PFSK-1 (cell line): Measurements from ENCODE around the gene ADAM10.

ENCODE experiments used
- FOXP2 ChIP-seq: optimal IDR thresholded peaks from 2 replicates; pipeline ENCODE3; 2011; ENCODE audit warnings: borderline replicate concordance, control low read depth, inconsistent platforms; ENCODE audit not compliant: insufficient read depth; ENCODE audit errors: extremely low read length, extremely low read depth
- POLR2AphosphoS5 ChIP-seq: IDR thresholded peaks from 2 replicates; pipeline ENCODE4 v1.6.1; 2012; ENCODE audit warnings: low read depth, mild to moderate bottlenecking, control low read depth, low read length, moderate library complexity
- SIN3A ChIP-seq: IDR thresholded peaks from 2 replicates; pipeline ENCODE4 v1.6.1; 2012; ENCODE audit warnings: mild to moderate bottlenecking, low read length, moderate library complexity, borderline replicate concordance; ENCODE audit not compliant: insufficient read depth
- TAF1 ChIP-seq: IDR thresholded peaks from 2 replicates; pipeline ENCODE4 v1.6.1; 2012; ENCODE audit warnings: low read length, control low read depth, borderline replicate concordance; ENCODE audit not compliant: insufficient read depth
- TF ChIP-seq, protein P1 (sequence below), 2 experiments: IDR thresholded peaks; 2 replicates each; pipeline versions ENCODE4 v1.6.1 to v1.8.0; 2011 to 2012; ENCODE audit warnings: low read depth in 2 of 2, low read length in 2 of 2, control low read depth in 1 of 2, inconsistent platforms in 1 of 2, mild to moderate bottlenecking in 1 of 2, moderate library complexity in 1 of 2; ENCODE audit not compliant: insufficient read depth in 1 of 2

ADAM10 gene

DNA sequence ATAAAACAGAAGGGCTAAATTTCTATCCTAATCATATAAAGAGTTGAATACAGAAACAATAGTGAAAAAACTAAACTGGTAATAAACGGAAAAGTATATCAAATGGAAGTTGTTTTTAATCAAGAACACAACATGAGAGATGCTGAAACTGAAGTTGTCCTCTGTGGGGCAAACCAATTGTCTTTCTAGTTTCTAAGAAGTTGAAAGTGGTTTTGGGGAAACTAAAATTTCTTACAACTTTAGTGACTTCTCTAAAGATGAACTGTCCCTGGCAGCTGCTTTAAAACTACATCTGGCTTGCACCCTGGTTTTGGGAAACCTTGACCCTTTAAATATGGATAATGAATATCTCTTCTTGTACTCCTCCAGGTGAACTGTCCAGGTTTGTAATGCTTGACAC lies 155.6 kb downstream of the ADAM10 start:
- TF ChIP-seq POLR2AphosphoS5: no peak
- TF ChIP-seq TAF1: no peak
- no peak for TF ChIP-seq SIN3A
- TF ChIP-seq, protein P1, sequence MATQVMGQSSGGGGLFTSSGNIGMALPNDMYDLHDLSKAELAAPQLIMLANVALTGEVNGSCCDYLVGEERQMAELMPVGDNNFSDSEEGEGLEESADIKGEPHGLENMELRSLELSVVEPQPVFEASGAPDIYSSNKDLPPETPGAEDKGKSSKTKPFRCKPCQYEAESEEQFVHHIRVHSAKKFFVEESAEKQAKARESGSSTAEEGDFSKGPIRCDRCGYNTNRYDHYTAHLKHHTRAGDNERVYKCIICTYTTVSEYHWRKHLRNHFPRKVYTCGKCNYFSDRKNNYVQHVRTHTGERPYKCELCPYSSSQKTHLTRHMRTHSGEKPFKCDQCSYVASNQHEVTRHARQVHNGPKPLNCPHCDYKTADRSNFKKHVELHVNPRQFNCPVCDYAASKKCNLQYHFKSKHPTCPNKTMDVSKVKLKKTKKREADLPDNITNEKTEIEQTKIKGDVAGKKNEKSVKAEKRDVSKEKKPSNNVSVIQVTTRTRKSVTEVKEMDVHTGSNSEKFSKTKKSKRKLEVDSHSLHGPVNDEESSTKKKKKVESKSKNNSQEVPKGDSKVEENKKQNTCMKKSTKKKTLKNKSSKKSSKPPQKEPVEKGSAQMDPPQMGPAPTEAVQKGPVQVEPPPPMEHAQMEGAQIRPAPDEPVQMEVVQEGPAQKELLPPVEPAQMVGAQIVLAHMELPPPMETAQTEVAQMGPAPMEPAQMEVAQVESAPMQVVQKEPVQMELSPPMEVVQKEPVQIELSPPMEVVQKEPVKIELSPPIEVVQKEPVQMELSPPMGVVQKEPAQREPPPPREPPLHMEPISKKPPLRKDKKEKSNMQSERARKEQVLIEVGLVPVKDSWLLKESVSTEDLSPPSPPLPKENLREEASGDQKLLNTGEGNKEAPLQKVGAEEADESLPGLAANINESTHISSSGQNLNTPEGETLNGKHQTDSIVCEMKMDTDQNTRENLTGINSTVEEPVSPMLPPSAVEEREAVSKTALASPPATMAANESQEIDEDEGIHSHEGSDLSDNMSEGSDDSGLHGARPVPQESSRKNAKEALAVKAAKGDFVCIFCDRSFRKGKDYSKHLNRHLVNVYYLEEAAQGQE (IDR thresholded peaks at IDR 0.05; ENCODE audit: insufficient read depth in 1 of 2, low read depth in 2 of 2, low read length in 2 of 2): no peak
- no peak for TF ChIP-seq FOXP2

GRCh38 chr15:58590926-58591325 lies 158.6 kb downstream of the ADAM10 start:
- TF ChIP-seq SIN3A: no peak
- no peak for TF ChIP-seq POLR2AphosphoS5
- TF ChIP-seq, protein P1 (IDR thresholded peaks at IDR 0.05; ENCODE audit: insufficient read depth in 1 of 2, low read depth in 2 of 2, low read length in 2 of 2): no peak
- TF ChIP-seq TAF1: no peak

DNA sequence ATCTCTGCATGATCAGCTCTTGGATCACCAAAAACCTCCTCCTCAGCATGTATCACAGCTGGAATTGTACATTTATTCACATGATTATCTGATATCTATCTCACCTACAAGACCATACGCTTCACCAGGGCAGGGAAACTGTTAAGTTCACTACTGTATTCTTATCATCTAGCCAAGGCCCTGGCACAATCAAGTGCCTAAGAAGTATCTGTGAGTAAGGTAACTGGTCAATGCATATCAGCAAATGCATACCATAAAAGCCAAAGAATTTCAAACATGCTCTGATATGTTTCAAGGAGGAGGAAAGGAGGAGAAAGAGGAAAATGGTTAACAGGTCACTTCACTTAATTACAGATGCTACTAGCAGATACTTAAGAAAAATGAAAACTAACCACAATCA lies 159.3 kb downstream of the ADAM10 start:
- TF ChIP-seq FOXP2 (no peak), TAF1 (no peak), SIN3A (no peak), POLR2AphosphoS5 (no peak)
- TF ChIP-seq, protein P1 (IDR thresholded peaks at IDR 0.05; ENCODE audit: insufficient read depth in 1 of 2, low read depth in 2 of 2, low read length in 2 of 2): no peak

DNA sequence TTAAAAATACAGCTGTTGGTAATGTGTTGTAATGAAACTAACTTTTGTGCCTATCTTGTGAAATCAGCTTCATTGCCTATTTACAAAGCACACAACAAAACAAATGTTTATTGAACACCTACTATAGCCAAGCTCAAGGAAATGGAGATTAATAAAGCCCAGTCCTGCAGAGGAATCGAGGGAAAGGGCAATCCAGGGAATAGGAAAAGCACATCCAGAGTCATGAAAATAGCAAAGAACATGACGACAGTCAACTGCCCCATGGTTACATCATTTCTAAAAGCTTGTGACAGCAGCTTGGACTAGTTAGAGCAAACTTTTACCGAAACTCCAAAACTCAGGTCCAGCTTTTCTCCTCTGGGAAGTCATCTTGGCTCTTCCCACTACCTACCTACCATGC lies 160.5 kb downstream of the ADAM10 start:
- TF ChIP-seq FOXP2 (no peak), SIN3A (no peak), TAF1 (no peak)
- TF ChIP-seq, protein P1 (IDR thresholded peaks at IDR 0.05; ENCODE audit: insufficient read depth in 1 of 2, low read depth in 2 of 2, low read length in 2 of 2): no peak

DNA sequence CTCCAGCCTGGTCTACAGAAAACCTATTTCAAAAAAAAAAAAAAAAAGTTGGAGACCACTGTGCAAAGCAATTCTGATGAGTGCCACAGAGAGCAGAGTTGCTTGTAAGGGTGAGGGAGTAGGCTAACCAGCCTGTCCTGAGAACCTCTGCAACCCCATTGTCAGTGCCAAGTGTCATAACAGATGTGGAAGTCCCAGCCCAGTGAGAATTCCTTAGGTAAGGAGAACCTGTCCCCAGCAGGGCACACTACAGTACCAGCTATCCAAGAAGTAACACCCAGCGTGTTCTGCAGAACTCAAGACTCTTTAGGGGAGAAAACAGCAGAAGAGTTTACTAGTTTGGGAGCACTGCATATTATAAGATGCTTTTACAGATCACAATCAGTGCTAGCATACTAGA lies 161.4 kb downstream of the ADAM10 start:
- TF ChIP-seq FOXP2: no peak
- TF ChIP-seq SIN3A: no peak
- TF ChIP-seq TAF1: no peak
- TF ChIP-seq, protein P1 (IDR thresholded peaks at IDR 0.05; ENCODE audit: insufficient read depth in 1 of 2, low read depth in 2 of 2, low read length in 2 of 2): no peak
- no peak for TF ChIP-seq POLR2AphosphoS5
